Measurements from ENCODE around the gene CALCB.

Gene CALCB

DNA sequence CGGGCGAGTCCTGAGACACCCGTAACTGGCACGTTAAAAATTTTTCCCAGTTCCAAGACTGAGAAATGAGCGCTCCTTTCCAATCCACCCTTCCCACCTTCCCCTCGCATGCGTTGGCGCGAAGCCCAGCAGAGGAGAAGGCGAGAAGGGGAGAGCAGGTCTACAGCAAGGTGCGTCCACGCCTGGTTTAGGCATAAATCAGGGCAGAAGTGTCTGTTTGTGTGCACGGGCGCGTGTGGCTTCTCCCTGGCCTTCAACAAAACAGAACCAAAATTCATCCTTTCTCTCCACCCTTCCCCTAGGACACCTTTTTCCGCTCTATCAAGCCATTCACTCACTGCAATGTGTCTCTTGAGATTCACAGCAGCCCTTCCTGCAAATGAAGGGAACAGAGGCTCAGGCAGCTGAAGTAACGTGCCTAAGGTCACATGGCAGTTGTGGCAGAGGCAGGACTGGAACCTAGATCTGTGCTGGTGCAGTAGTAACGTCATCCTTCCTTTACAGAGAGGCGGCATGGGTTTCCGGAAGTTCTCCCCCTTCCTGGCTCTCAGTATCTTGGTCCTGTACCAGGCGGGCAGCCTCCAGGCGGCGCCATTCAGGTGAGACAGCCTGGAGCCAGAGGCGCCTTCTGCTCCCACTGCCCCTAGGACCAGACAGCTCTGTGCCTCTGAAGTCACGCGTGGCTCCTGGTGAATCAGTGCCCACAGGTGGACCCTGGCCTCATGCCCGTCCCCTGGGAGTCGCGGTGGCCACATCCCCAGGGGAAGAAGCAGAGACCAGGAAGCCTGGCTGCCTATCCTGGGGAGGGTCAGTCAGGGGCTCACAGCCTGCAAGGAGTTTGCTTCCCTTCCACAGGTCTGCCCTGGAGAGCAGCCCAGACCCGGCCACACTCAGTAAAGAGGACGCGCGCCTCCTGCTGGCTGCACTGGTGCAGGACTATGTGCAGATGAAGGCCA, 1.1 kb downstream of the CALCB start:
- peak; percentile 63 for DNase-seq (ENCODE audit: low spot score)

DNA sequence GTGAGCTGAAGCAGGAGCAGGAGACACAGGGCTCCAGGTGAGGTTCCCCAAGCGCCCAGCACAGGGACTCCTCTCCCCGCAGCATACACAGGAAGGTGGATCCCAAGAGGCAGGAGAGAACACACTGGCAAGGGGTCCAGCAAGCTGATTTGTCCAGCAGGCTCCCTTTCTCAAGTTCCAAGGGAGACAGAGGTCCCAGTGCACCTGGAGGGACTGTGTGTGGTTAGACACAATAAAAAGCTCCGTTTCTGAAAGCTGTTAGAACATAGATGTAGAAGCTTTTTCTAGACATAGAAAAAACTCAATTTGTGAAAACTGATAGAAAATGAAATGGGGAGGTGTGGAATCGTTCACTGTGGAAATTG, 1.8 kb downstream of the CALCB start:
- no peak for DNase-seq (ENCODE audit: low spot score)

- DNase-seq (ENCODE audit: low spot score): no peak
These were observed 17.8 kb downstream of the CALCB start for GRCh38 chr11:15091175-15091574.

GRCh38 chr11:15091625-15092024, 18.2 kb downstream of the CALCB start:
- no peak for DNase-seq (ENCODE audit: low spot score)

DNA sequence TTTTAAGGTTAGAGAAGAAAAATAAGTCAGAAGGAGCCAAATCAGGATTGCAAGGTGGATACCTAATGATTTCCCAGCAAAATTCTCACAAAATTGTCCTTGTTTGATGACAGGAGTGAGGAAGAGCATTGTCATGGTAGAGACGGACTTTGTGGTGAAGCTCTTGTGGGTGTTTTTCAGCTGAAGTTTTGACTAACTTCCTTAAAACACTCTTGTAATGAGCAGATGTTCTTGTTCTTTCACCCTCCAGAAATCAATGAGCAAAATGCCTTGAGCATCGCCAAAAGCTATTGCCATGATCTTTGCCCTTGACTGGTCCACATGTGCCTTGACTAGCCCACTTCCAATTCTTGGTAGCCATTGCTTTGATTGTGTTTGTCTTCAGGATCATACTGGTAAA, 20.0 kb downstream of the CALCB start:
- no peak for DNase-seq (ENCODE audit: low spot score)

DNA sequence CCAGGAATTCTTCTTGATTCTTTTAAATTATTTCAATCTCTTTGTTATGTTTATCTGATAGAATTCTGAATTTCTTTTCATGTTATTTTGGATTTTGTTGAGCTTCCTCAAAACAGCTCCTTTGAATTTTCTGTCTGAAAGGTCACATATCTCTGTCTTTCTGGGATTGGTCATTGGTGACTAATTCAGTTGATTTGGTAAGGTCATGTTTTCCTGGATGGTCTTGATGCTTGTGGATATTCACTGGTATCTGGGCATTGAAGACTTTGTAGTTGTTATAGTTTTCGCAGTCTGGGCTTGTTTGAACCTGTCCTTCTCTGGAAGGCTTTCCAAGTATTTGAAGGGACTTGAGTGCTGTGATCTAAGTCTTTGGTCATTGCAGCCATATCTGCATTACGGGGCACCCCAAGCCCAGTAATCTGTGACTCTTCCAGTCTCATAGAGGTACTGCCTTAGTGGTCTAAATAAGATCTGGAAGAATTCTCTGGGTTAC, 22.4 kb downstream of the CALCB start:
- no peak for DNase-seq (ENCODE audit: low spot score)

DNA sequence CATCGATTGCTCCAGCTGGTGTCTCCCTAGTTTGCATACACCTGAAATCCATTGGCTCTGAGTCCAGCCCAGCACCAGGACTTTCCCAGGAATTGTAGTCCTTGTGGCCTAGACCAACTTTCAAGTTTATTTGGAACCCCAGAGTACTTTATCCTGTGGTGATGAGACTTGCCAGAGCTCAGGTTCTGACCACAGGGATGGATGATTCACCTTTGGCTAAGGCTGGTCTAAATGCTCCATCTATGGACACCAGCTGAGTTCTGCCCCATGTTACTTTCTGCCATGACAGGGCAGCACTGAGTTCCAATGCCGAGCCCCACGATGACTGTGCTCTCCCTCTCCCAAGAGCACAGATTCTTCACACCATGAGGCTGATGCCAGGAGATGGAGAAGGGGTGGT, 24.0 kb downstream of the CALCB start:
- no peak for DNase-seq (ENCODE audit: low spot score)

- no peak for DNase-seq (ENCODE audit: low spot score)
These were observed 25.9 kb downstream of the CALCB start for GRCh38 chr11:15099267-15099666.

DNA sequence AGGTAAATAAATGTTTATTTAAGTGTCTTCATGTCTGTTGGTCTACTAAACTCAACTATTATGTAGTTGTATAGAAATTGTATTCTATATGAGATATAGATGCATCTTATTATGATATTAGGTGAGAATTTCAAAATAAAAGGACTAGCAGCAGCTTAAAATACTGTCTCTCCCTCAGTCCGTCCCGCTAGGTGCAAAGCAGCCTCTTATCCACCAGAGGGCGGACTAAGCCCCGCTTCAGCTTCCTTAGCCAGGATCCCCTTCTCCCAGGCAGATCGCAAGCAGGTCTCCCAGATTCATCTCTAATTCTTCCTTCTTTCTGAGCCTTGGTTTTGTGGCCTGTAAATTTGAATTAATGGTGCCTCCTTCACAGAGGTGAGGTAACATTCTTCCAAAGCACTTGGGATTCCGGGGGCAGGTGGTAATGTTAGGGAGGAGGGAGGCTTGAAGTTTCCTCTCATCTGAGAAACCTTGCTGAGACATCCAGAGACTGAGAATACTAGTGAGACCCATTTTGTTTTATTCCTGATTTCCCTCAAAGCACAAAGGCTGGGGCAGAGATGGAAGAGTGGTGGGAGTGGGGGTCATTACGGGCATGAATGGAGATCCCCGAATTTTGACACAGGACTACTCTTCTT, 27.8 kb downstream of the CALCB start:
- peak; percentile 84 for DNase-seq (ENCODE audit: low spot score)

DNA sequence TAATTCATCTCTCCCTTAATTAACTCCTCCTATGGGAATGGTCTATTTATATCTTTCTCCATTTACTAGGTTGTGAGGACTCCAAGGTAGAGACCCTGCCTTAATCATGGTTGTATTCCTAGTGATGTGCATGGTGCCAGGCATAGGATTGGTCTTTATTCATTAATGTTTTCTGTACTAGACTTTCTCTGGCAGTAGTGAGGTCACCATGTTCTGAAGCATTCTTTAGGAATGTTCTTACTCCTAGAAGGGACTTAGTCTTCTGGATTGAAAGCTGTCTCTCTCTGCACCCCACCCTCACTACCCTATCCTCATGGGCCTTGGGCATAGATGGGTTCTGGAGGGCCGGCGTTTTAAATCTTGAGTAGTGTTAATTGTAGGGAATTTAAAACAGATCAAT, 30.8 kb downstream of the CALCB start:
- DNase-seq (ENCODE audit: low spot score): no peak

GRCh38 chr11:15106201-15106965, 33.0 kb downstream of the CALCB start:
- peak; percentile 62 for DNase-seq (ENCODE audit: low spot score)

GRCh38 chr11:15107730-15108515, 34.5 kb downstream of the CALCB start:
- peak; percentile 40 for DNase-seq (ENCODE audit: low spot score)

- no peak for DNase-seq (ENCODE audit: low spot score)
These were observed 35.3 kb downstream of the CALCB start for GRCh38 chr11:15108592-15109130.

- DNase-seq (ENCODE audit: low spot score): no peak
These were observed 36.2 kb downstream of the CALCB start for GRCh38 chr11:15109602-15110001.

- no peak for DNase-seq (ENCODE audit: low spot score)
These were observed 37.8 kb downstream of the CALCB start for GRCh38 chr11:15111215-15111614.

- no peak for DNase-seq (ENCODE audit: low spot score)
These were observed 38.7 kb downstream of the CALCB start for GRCh38 chr11:15112131-15112541.

- DNase-seq (ENCODE audit: low spot score): no peak
These were observed 40.0 kb downstream of the CALCB start for GRCh38 chr11:15113381-15113780.

- DNase-seq (ENCODE audit: low spot score): peak; percentile 63
These were observed 41.4 kb downstream of the CALCB start, which contains the start of gene INSC for GRCh38 chr11:15114501-15115475. Gene INSC, plus strand, starts transcription at chr11:15114923. Its CDS starts 34,252 bp downstream, at chr11:15149175.

- DNase-seq (ENCODE audit: low spot score): no peak
These were observed 42.3 kb downstream of the CALCB start for GRCh38 chr11:15115686-15116085.

DNA sequence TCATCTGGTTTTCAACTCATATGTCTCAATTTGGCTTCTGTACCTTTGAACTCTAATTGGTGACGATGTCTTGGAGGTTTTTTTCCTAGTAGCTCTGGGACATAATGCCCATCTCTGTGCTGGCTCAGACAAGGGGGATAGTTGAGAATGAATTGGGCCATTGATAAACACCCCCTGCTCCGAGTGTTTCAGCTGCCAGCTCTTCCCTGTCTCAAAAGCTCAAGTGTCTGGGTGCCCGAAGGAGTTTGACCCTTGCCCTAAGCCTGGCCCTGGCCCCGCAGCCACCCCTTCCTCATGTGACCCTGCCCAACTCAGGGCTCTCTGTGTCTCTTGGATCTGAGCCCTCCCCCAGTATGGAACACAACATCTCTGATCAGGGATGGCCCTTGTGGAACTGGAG, 44.4 kb downstream of the CALCB start:
- no peak for DNase-seq (ENCODE audit: low spot score)

Measured in AG20443 (cell line).